Heart left ventricle (tissue), 13 donors: Measurements from ENCODE around the gene JDP2.

ENCODE experiments used
- POLR2A ChIP-seq, 2 donors: fragments of 450-650 bp; IDR thresholded peaks; one replicate each; pipeline ENCODE4 v1.6.1; 2017; ENCODE audit warnings: antibody characterized with exemption in 2 of 2, mild to moderate bottlenecking in 2 of 2, moderate library complexity in 2 of 2
- TF ChIP-seq, protein P1 (sequence below), 12 donors: fragments of 200-600 bp; sonication (generic) in 4 of 12; IDR thresholded peaks; one replicate each; pipeline versions ENCODE4 v1.5.0 to v1.8.0; 2018 to 2022; ENCODE audit warnings: antibody characterized with exemption in 12 of 12, mild to moderate bottlenecking in 5 of 12
- donor health status: ischemic (EF 13 %, LVEDD 7.1; RV severe dilation, severe dysfunction).
- donor health status: DM: no; HTN: yes; CAD: no.
- donor health status: DM: no; HTN: no; CAD: no.
- donor health status: ischemic (EF 25% LVEDD 6.9; RV normal size, moderate dysfunction).
- donor health status: ischemic (EF 25% LVEDD 5.7; RV mildly dilated, moderate dysfunction).
- donor health status: ischemic (EF 35%, LVEDD 5.7; RV mildly dilated, moderate dysfunction).
- donor health status: nonischemic (EF 11% LVEDD 7.7; RV severe dilation, severe dysfunction).
- donor health status: DM: yes; HTN: yes; CAD: no.
- donor health status: PGD.
- donor health status: ischemic (EF 29% LVEDD 5.4; RV normal size, mild dysfunction).
- donor health status: nonischemic (EF 23%, LVEDD 6.1; RV moderate dilation, normal function).

GRCh38 chr14:75453817-75454434 is 26.1 kb downstream of the JDP2 start:
- TF ChIP-seq, protein P1, sequence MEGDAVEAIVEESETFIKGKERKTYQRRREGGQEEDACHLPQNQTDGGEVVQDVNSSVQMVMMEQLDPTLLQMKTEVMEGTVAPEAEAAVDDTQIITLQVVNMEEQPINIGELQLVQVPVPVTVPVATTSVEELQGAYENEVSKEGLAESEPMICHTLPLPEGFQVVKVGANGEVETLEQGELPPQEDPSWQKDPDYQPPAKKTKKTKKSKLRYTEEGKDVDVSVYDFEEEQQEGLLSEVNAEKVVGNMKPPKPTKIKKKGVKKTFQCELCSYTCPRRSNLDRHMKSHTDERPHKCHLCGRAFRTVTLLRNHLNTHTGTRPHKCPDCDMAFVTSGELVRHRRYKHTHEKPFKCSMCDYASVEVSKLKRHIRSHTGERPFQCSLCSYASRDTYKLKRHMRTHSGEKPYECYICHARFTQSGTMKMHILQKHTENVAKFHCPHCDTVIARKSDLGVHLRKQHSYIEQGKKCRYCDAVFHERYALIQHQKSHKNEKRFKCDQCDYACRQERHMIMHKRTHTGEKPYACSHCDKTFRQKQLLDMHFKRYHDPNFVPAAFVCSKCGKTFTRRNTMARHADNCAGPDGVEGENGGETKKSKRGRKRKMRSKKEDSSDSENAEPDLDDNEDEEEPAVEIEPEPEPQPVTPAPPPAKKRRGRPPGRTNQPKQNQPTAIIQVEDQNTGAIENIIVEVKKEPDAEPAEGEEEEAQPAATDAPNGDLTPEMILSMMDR (IDR thresholded peaks at IDR 0.05), result no peak
- no peak for TF ChIP-seq POLR2A (IDR thresholded peaks at IDR 0.05)
